Endothelial cell of umbilical vein (primary cell): ENCODE data around the gene PLCH1. TPM values are rescaled to one million over a fixed set of nuclear protein-coding genes. Genes with fewer than 3 reads are reported as not detected.

ENCODE experiments used
- BruUV-seq: library from RNA; stranded (reverse); fragments of 400-500 nt; replicated peaks from 2 replicates; lab custom pipeline; 2021; lab: Mats Ljungman, UMichigan
- CTCF ChIA-PET: fragments of 300-600, 350-600 bp; sonication (Branson Sonifier 250); formaldehyde crosslinking; loops from one replicate; lab custom pipeline; 2021; ENCODE audit warnings: antibody characterized with exemption, inconsistent platforms; lab: Charles Lee
- POLR2A ChIA-PET: fragments of 300-600, 350-600 bp; sonication (Branson Sonifier 250); formaldehyde crosslinking; loops from one replicate; lab custom pipeline; 2021; ENCODE audit warnings: antibody characterized with exemption, inconsistent platforms; lab: Charles Lee
- DNase-seq: peaks from one replicate; pipeline ENCODE4 v3.0.0-alpha.2; 2011; ENCODE audit warnings: low read depth, low spot score
- FAIRE-seq: peaks from 2 replicates; lab custom pipeline; 2011; peaks lifted over from hg19 to GRCh38; lab: Jason Lieb, UNC
- H2AFZ ChIP-seq: 2 replicates; pipeline ENCODE4 v1.6.0; 2012; ENCODE audit warnings: low read depth, low read length, control low read depth, inconsistent platforms
- H3K27ac ChIP-seq: 2 replicates; pipeline ENCODE4 v1.5.1; 2011; ENCODE audit warnings: low read depth, mild to moderate bottlenecking, control low read depth, low read length, moderate library complexity; ENCODE audit not compliant: insufficient read depth
- H3K27me3 ChIP-seq, 2 experiments: 2 replicates each; pipeline versions ENCODE4 v1.6.0 to v1.6.1; 2011; ENCODE audit warnings: low read length in 2 of 2, mixed read lengths in 1 of 2; ENCODE audit not compliant: control insufficient read depth in 2 of 2, insufficient read depth in 2 of 2
- H3K36me3 ChIP-seq, 2 experiments: 2 replicates in 1 of 2; 3 replicates in 1 of 2; pipeline ENCODE4 v1.5.1; 2011; ENCODE audit warnings: low read length in 2 of 2, mild to moderate bottlenecking in 1 of 2, moderate library complexity in 1 of 2; ENCODE audit not compliant: control insufficient read depth in 2 of 2, insufficient read depth in 2 of 2; ENCODE audit errors: extremely low read depth in 1 of 2
- H3K4me1 ChIP-seq: 3 replicates; pipeline ENCODE4 v1.5.1; 2011; ENCODE audit warnings: mild to moderate bottlenecking, low read length; ENCODE audit not compliant: control insufficient read depth, insufficient read depth; ENCODE audit errors: extremely low read depth
- H3K4me2 ChIP-seq: 2 replicates; pipeline ENCODE4 v1.6.1; 2011; ENCODE audit warnings: low read length, control low read depth, mixed read lengths; ENCODE audit not compliant: insufficient read depth
- H3K4me3 ChIP-seq, 3 experiments: fragments of 200-600 bp in 1 of 3; sonication (generic), shearing (Covaris generic) in 1 of 3; replicated peaks in 1 of 3; 2 replicates each; pipeline ENCODE4 v1.5.1; 2011 to 2016; ENCODE audit warnings: control low read depth in 3 of 3, low read length in 3 of 3, mild to moderate bottlenecking in 2 of 3, inconsistent platforms in 1 of 3, low read depth in 1 of 3, moderate library complexity in 1 of 3; ENCODE audit not compliant: insufficient read depth in 1 of 3
- H3K79me2 ChIP-seq: 2 replicates; pipeline ENCODE4 v1.6.0; 2012; ENCODE audit warnings: low read length, inconsistent platforms; ENCODE audit not compliant: control insufficient read depth, insufficient read depth
- H3K9ac ChIP-seq: replicated peaks from 2 replicates; pipeline ENCODE3; 2011; ENCODE audit warnings: low read length, control low read depth; ENCODE audit not compliant: insufficient read depth; ENCODE audit errors: extremely low read depth
- H3K9me1 ChIP-seq: replicated peaks from 3 replicates; pipeline ENCODE4 v1.6.0; 2011; ENCODE audit warnings: mild to moderate bottlenecking, low read length; ENCODE audit not compliant: control insufficient read depth, insufficient read depth; ENCODE audit errors: extremely low read depth
- H3K9me3 ChIP-seq: replicated peaks from 2 replicates; pipeline ENCODE4 v1.5.1; 2012; ENCODE audit warnings: low read length, inconsistent platforms; ENCODE audit not compliant: control insufficient read depth, insufficient read depth
- H4K20me1 ChIP-seq: replicated peaks from 2 replicates; pipeline ENCODE3; 2011; ENCODE audit warnings: mild to moderate bottlenecking, low read length; ENCODE audit not compliant: control insufficient read depth, insufficient read depth; ENCODE audit errors: extremely low read depth
- CTCF ChIP-seq, 2 donors: IDR thresholded peaks; 1 replicate in 1 of 2; 2 replicates in 1 of 2; pipeline ENCODE4 v1.5.1; 2011; ENCODE audit warnings: low read length in 2 of 2, mild to moderate bottlenecking in 2 of 2, moderate library complexity in 2 of 2, control low read depth in 1 of 2, inconsistent platforms in 1 of 2, low read depth in 1 of 2; ENCODE audit not compliant: insufficient read depth in 1 of 2; ENCODE audit errors: extremely low read depth in 1 of 2
- EZH2 ChIP-seq: IDR thresholded peaks from 2 replicates; pipeline ENCODE4 v1.6.1; 2012; ENCODE audit warnings: borderline replicate concordance, low read depth, mild to moderate bottlenecking, moderate library complexity, low read length, inconsistent platforms; ENCODE audit not compliant: severe bottlenecking
- FOS ChIP-seq: IDR thresholded peaks from 2 replicates; pipeline ENCODE4 v1.6.1; 2011; ENCODE audit warnings: mild to moderate bottlenecking, low read length, moderate library complexity, borderline replicate concordance; ENCODE audit not compliant: insufficient read depth
- GATA2 ChIP-seq: IDR thresholded peaks from 2 replicates; pipeline ENCODE4 v1.7.0; 2011; ENCODE audit warnings: low read depth, mild to moderate bottlenecking, moderate library complexity, mixed read lengths, low read length; ENCODE audit not compliant: insufficient read length, insufficient read depth
- JUN ChIP-seq: IDR thresholded peaks from 2 replicates; pipeline ENCODE4 v1.6.1; 2011; ENCODE audit warnings: borderline replicate concordance, low read depth; ENCODE audit not compliant: insufficient read length, insufficient read depth
- MAX ChIP-seq: IDR thresholded peaks from 2 replicates; pipeline ENCODE4 v1.6.1; 2011; ENCODE audit not compliant: insufficient read depth, insufficient read length
- MYC ChIP-seq: IDR thresholded peaks from one replicate; pipeline ENCODE4 v1.6.1; 2011; ENCODE audit warnings: mild to moderate bottlenecking, low read depth, low read length
- POLR2A ChIP-seq: IDR thresholded peaks from 2 replicates; pipeline ENCODE4 v1.6.1; 2012; ENCODE audit warnings: low read depth, mild to moderate bottlenecking, control low read depth, low read length
- POLR2AphosphoS5 ChIP-seq: IDR thresholded peaks from 2 replicates; pipeline ENCODE4 v1.6.1; 2012; ENCODE audit warnings: low read depth, mild to moderate bottlenecking, control low read depth, low read length, moderate library complexity; ENCODE audit not compliant: insufficient read depth
- dilution Hi-C: fragments of 300-500 bp; cut with MboI; formaldehyde crosslinking; loops from one replicate; pipeline ENCODE4 v1.15.0; 2019; ENCODE audit warnings: low sequenced_read_pairs; ENCODE audit not compliant: extremely low pct_ligation_motif_present
- intact Hi-C: fragments of 100-400 bp; cut with micrococcal nuclease; formaldehyde crosslinking; loops from one replicate; pipeline ENCODE4 v1.10.0; 2022
- polyA plus RNA-seq, 4 experiments: library from polyadenylated mRNA; depleted of rRNA in 3 of 4; stranded (reverse) in 3 of 4; unstranded in 1 of 4; fragments of >200 nt; gene quantifications; 2 replicates each; pipeline versions ENCODE4 v1.2.1 to v1.2.3, GENCODE V29; 2011 to 2012; ENCODE audit warnings: missing spikeins in 1 of 4
- total RNA-seq: library from RNA; stranded (reverse); gene quantifications from 2 replicates; pipeline ENCODE4 v1.2.3, GENCODE V29; 2021

Gene PLCH1
- total and polyA plus RNA-seq, 2 donors (not counting 3 experiments of a cell fraction or from before 2014, with no cell fraction given) = 0.03 TPM; not detected in 1

DNA sequence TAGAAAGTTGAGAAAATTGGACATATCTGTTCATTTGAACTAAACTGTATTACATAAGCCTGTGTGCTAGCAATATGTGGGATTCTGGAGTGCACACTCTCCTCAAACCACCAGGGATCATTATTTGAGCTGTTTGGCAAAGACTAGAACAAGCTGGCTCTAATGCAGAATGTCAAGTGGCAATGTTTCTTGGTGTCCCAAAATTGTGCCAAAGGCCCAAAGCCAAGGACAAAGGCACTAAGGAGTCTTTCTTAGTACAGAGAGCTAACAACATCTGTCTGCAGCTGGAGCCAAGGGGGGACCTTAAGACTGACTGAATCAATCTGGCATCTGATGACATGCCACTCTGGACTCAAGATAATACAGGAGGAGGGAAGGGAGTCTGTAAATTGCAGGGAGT lies 374.7 kb downstream of the PLCH1 start:
- no TSS peak for BruUV-seq
- dilution Hi-C loops = no loop called here
- intact Hi-C loops = no loop called here

More for the DNA sequence above, 374.7 kb downstream of the PLCH1 start:
- no peak overlapping the region for H3K27ac ChIP-seq
- H3K9me3 ChIP-seq = no peaks in the 10 kb centered on the region
- no peak overlapping the region for H3K4me2 ChIP-seq
- no peak for FAIRE-seq
- CTCF ChIA-PET = no interaction called here
- TF ChIP-seq MAX = no peak
- no peak for TF ChIP-seq GATA2
- TF ChIP-seq EZH2 = no peak
- no peak for TF ChIP-seq MYC
- no peak for TF ChIP-seq CTCF (IDR thresholded peaks at IDR 0.05; ENCODE audit: extremely low read depth in 1 of 2, insufficient read depth in 1 of 2, low read depth in 1 of 2, low read length in 2 of 2)
- TF ChIP-seq POLR2AphosphoS5 = no peak
- no peak for TF ChIP-seq JUN
- no peak for TF ChIP-seq FOS
- TF ChIP-seq POLR2A = no peak
- no peaks in the 10 kb centered on the region for H3K4me1 ChIP-seq
- no peaks in the 10 kb centered on the region for H3K27me3 ChIP-seq
- no peak overlapping the region for H2AFZ ChIP-seq
- no peaks in the 10 kb centered on the region for H4K20me1 ChIP-seq
- no peaks in the 10 kb centered on the region for H3K79me2 ChIP-seq
- no peak overlapping the region for H3K4me3 ChIP-seq
- H3K9ac ChIP-seq = no peak overlapping the region
- DNase-seq = no peak
- H3K9me1 ChIP-seq = no peaks in the 10 kb centered on the region
- POLR2A ChIA-PET = no interaction called here
- H3K36me3 ChIP-seq = no peaks in the 10 kb centered on the region
